HG02588 (cell line): ENCODE data around the gene KIF12.

ENCODE experiments used
- ATAC-seq: cut with Tn5 transposase; IDR thresholded peaks from one replicate; pipeline ENCODE4 v1.9.1; 2021; ENCODE audit warnings: mild to moderate bottlenecking, moderate library complexity; ENCODE audit not compliant: unreplicated experiment

The KIF12 gene

DNA sequence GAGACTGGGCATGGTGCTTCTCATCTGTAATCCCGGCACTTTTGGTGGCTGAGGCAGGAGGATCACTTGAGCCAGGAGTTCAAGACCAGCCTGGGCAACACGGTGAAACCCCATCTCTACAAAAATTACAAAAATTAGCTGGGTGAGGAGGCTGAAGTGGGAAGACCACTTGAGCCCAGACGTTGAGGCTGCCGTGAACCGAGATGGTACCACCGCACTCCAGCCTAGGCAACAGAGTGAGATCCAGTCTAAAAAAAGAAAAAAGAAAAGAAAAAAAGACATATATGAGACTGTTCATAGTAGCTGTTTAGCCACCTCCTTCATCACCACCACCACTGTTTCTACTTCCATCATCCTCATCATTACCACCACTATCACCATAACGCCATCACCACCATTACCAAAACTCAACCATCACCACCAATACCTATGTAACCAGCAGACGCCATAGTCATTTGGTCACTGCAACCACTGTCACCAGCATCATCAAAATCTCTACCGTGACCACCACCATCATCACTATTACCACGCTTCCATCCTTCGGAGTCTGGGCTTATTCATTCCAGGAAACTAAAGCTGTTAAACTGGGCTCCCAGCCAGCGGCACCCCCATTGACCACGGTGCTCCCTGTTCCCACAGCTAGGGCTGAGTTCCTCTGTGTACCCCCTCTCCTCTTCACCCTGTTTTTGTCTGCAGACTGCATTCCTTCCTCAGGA, 8.4 kb upstream of the KIF12 start:
- no peak for ATAC-seq

DNA sequence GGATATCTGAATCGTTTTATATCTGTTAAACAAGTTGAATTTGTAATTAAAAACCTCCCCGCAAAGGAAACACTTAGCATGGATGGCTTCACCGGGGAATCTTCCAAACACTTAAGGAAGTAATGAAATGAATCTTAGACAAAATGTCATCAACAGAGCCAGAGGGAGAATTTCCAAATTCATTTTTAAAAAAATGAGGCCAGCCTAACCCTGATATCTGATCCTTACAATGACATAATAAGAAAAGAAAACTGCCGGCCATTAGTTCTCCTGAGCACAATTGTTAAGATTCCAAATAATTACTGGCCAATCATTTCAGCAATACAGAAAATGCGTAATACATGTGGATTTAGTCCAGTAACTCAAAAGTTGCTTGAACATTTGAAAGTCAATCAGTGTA, 6.1 kb upstream of the KIF12 start:
- no peak for ATAC-seq

DNA sequence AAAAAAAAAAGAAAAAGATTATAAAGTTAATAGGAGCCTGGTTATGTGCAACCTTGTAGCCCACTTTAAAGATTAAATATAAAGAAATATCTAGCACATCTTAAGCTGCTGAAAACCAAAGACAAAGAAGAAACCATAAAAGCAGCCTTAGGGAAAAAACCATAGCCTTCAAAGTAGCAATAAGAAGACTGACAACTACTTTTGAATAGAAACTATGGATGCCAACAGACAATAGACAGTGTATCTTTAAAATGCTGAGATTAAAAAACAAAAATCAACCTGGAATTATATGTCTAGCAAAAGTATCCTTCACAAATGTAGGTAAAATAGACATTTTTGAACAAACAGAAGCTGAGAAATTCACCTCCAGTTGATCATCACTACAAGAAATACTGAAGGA, 3.4 kb upstream of the KIF12 start:
- no peak for ATAC-seq

DNA sequence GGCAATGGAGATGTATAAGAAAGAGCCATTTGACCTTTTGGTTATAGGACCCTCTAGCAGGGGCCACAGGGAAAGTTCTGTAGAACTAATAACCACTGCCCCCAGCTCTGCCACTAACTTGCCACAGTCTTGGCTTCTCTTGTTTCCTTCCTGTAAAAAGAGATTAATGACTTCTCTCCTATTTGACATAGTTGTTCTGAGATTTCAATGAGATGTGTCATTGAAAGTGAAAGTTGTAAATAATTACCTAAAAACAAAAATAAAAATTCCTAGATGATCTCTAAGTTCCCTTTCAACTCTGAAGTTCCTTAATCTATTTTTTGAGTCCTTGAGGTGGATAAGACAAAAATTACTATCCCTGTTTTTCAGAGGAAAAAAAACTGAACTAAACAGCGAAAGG, 1.4 kb upstream of the KIF12 start:
- no peak for ATAC-seq

DNA sequence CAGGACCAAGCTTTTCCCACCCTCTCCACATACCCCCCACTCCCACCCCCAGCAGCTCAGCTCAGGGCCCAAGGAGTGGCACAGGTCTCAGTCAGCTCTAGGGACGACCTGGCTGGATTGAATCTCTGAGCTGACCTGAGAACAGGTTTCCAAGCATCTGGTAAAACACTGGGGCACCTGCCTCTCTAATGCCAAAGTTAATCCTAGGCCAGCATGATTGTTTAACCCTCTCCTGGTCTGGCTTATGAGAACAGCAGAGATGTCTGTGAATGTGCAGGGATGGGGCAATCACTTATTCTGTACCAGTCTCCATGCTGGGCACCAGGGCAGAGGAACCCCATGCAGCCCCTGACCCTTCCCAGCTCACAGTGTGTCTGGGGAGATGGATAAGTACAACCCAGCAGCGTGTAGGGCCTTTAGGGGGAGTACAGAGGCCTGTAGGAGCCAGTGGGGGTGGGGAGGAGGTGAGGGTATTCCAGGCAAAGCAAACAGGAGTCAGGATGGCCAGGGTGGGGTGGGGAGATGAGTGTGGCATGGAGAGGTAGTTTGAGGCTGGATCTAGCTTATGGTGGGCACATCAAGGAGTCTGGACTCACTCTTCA, 678 bp upstream of the KIF12 start:
- no peak for ATAC-seq

DNA sequence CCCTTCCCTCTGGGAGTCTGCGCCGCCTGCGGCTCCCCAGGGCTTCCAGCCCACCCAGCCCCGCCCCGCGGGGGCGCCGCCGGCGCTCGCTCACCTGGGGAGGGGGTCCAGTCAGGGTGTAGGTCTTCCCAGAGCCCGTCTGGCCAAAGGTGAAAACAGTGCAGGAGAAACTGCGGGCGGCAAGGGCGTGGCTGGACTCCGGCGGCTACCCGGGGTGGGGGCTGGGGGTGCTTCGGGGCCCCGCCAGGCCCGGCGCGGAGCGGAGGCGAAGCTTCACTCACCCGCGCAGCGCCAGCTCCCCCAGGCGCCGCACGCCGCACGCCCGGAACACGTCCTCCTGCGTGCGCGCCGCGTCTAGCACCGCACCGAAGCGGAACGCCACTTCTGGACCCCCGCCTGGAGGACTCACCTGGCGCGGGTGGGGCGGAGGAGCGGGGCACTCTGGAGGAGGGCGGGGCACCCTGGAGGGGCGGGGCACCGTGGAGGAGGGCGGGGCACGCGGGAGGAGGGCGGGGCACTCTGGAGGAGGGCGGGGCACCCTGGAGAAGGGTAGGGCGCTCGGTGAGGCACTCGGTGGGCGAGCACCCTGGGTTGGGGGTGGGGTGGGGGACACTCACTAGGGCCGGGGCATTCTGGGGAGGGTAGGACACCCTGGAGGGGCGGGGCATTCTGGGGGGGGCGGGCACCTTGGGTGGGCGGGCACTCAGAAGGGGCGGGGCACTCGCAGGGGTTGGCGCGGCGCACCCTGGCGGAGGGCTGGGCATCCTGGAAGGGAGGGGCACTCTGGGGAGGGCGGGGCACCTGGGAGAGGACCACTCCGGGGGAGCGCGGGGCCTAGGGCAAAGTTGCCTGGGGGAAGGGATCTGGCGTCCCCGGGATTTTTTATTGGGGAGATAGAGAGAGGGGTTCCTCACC, 814 bp downstream of the KIF12 start:
- no peak for ATAC-seq

DNA sequence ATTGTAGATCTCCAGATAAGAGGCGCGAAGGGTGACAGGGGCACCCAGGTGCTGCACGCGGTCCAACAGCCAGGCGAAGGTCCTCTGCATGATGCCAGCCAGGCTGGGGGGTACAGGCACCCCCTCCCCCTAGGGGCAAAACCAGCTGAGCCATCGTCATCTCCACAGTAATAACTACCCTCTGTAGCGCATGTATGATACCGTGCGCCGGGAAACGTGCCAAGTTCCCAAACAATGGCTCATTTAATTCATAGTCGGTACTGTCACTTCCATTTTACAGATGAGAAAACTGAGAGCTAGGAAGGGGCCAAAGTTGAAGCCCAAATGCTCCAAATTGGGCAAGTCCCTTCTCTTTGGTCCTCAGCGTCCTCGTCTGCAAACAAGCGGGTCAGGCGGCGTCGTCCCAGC, 1.5 kb downstream of the KIF12 start:
- ATAC-seq, result no peak

DNA sequence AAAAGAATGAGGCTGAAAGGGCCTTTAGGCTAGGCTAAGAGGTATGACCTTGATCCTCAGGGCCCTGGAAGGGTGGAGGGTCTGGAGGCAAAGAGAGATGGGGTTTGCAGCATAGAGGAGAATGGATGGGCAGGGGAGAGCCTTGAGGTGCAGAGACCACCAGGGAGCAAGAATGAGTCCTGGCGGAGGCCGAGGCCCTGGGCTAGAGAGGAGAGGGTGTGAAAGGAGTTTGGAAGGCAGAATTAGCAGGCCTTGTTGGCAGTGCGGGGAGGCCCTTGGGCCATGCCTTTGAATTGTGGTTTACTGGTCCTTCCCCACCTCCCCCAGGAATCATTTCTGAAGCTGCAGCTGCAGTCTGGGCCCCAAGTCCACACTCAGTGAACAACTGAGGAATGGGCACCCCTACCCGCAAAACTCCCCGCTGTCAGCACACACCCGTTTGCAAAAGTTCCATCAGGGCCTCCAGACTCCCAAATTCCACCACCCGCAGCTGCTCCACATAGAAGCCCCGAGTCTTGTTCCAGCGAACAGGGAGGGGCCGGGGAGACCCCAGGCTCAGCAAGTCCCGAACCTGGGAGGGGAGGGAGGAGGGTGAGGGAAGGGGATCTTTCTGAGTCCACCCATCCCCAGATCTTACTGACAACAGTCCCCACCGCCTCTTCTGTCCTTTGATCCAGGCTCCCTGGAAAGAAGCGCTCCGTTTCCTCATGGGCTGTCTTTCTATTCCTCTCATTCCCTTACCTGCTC, 2.1 kb downstream of the KIF12 start:
- no peak for ATAC-seq

DNA sequence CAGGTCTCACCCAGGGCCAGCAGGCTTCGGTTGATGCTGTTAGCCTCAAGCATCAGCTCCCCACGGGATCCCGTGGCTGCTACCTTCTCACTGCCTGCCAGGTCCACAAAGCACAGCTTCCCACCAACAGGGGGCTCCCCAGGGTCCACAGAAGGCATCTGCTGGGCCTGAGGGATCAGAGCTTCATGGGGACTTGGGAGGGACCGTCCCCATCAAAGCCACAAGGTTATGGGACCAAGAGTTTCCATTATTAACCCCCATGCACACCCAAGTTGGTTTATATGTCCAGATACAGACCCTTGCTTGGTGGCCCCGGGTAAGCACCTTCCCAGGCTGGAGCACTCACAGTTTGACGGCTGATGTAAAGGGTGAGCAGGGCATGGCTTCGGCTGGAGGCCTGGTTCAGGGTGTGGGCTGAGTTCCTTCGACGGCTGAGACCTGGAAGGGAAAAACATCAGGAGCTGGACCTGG, 3.0 kb downstream of the KIF12 start:
- ATAC-seq, result no peak

DNA sequence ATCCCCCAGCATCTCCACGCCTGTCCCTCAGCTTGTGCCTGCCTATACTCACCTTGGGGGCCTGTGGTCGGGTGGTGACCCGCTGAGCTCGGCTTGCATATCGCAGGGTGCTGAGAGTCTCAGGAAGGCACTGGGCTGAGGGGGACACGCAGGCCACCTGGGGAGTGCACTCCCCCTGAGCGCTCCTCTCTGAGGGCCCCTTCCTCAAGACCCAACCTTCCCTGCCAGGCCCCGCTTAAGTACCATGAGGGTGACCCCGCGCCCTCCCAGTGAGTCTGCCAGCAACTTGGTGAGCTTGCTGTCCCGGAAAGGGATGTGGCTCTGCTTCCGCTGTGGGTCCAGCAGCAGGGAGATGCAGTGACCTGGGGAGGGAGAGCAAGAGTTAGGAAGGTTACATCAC, 4.1 kb downstream of the KIF12 start:
- no peak for ATAC-seq

DNA sequence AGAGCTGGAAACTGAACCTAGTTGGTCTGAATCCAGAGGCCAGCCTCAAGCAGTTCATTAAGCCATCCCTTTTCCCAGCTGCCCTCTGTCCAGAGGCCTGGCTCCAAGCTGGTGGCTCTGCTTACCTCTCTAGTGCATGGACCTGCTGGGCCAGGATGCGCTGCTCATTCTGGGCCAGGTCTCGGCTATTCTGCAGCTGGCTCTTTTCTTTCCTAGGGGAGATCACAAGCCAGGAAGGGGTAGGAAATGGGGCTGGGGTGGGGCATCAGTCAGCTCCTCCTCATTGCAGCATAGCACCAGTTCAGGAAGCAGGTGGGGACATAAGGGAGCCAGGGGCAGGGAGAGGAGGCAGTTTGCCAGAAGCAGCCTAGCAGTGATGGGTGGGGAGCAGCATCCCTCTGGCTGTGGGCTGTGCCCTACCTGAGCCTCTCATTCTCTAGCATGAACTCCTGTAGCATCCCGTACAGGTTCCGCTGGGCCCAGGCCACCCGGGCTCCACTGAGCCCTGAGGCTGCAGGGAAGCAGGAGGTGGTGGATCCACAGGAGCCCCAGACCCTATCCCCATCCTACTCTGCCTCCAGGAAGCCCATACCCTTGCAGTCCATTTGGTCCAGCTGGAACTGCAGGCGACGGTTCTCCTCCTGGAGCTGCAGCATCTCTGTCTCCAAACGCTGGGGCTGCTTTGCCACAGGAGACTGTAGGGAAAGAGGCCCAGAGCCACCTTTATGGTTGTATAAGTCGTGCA, 5.2 kb downstream of the KIF12 start:
- no peak for ATAC-seq

DNA sequence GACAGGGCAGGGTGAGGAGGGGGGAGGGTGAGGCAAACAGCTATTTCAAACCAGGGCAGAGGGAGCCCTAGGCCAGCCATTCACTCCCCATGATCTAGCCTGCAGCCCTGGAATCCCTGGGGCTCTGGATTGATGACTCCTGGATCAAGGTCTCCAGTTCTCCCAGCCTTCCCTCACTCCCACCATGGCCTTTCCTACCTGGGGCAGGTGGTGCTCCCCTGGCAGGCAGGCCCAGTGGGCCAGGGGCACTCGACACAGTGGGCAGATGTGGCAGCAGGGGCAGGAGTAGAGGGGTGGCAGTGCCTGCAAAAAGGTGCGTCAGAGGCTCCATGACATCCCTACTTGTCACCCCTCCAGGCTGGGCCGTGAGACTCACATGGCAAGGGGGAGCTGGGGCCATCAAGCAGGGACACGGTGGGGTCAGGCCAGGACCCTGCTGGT, 6.0 kb downstream of the KIF12 start:
- ATAC-seq, result no peak

DNA sequence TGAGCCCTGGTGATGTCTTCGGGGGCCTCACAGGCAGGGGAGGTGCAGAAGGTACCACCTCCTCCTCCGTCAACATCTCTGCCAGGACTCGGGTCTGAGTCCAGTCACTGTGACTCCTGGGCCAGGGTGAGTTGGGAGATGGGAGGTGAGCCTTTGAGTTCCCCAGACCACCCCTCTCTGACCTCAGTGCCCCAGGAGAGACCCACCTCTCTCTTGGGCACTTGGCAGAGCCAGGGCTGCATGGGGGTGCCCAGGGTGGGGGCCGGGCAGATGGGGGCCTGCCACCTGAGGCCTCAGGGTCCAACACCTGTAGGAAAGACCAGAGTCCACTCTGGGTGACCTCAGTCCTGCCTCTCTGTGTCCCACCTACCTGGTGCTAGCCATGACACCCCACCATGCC, 6.8 kb downstream of the KIF12 start:
- no peak for ATAC-seq

DNA sequence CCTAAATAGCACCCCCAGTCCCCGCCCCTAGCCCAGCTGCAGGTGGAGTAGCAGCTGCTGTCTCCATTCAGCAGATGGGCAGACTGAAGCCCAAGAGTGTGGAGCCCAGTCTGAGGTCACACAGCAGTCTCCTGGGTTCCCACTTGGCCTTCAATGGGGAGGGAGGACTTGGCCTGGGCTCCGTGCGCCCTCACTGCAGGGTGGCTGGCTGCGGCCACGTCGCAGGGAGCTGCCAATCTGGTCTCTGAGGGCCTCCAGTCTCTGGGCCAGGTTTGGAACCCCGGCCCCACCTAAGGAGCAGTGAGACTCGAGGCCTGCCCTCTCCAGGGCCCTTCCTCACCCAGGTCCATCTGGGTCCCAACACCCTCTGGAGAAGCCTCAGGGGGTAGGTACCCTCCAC, 7.4 kb downstream of the KIF12 start:
- ATAC-seq, result no peak

DNA sequence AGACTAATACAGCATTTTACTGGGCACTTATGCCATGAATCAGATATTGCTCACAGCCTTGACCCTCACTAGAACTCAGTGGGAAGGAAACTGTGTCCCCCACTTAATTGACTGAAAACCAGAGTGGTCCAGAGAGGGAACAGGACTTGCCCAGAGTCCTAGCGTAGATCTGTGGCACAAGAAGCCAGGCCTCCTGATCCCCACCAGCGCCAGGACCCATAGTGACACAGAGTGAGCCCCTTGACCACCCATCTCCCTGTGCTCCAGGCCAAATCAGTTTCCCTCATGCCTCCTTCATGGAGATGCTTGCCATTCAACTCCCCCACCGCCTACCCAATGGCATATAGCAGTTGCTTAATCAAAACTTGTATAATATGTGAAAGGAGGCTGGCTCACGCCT, 8.3 kb downstream of the KIF12 start:
- no peak for ATAC-seq

DNA sequence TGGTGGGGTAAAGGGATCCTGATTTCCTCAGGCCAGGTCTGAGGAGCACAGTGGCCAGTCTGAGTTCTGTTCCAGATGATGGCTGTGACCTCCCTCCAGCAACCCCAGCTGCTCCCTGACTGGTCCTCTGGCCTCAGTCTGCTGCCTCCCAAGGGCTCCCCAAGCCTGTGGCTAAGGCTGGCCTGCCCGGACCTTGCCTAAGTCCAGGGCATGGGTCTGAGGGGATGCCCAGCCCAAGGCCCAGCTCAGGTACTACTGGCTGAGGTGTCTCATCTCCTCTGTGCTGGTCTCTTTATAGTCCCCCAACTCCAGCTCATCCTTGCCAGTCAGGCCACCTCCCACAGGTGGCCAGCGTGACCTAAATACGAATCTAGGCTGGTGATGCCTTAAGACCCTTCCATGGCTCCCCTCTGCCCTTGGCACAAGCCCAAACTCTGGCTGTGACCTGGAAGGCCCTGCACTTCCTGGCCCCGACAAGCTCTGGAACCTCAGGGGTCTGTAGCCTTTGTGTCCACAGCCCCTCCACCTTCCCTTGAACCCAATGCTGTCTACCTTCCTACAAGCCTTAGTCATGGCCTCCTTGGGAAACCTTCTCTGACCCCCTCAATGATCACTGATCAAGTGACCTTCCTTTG, 9.8 kb downstream of the KIF12 start:
- no peak for ATAC-seq

DNA sequence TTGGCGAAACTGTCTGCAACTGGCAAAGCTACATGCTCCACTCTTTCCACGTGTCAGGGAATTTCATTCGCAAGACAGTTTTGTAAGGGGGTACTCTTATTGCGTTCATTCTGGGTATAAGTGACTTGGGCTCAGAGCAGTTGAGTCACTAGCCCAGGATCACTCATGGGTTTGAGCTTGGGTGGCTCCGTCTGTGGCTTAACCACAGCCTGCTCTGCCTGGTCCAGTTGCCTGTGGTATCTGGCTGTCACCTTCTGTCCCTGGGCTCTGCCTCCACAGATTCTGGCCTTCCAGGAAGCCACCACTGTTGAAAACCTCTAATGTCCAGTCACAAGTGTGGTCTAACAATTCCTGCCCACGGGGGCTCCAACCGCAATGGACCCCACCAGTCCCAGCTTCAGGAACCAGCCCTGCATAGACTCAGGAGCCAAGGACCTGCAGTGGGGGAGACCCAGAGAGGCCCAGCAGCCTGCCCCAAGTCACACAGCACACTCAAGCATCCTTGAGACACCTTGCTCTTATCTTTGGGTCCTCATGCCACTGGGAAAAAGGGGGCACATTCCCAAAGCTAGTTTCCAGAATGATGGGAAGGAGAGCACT, 10.4 kb downstream of the KIF12 start:
- no peak for ATAC-seq

DNA sequence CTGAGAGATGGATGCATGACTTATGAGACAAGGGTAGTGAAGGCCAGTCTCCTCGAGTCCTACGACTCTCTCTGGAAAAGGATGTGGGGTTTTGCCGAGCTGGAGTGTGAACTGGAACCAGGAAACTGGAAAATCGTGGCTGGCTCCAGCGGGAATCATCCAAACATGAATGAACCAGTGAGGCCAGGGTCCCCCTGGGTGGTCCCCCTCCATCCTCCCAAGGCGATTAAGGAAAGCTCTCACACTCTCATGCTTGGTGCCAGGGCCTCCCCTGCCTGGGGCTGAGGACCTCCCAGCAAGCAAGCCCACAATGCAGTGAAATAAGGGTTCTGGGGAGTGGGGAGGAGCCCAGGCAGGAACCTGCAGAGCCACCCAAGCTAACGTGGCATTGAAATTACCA, 11.4 kb downstream of the KIF12 start:
- ATAC-seq, result no peak

DNA sequence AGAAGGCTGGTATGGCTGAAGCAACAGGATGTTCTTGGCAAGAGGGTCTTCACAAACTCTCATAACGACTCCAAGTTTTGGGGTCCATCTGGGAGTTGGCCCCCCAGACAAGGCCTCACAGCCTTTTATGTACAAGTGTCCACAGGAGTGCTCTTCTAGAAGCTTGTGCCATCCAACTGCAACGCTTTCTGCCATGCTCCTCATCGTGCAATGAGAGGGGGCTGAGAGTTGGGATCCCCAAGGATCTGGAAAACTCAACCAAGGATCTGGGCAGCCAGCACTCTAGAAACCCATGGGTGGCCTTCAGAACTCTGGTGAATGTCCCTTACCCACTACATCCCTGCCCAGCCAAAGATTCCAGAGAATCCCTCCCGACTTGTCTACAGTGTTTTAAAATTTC, 12.5 kb downstream of the KIF12 start:
- no peak for ATAC-seq

DNA sequence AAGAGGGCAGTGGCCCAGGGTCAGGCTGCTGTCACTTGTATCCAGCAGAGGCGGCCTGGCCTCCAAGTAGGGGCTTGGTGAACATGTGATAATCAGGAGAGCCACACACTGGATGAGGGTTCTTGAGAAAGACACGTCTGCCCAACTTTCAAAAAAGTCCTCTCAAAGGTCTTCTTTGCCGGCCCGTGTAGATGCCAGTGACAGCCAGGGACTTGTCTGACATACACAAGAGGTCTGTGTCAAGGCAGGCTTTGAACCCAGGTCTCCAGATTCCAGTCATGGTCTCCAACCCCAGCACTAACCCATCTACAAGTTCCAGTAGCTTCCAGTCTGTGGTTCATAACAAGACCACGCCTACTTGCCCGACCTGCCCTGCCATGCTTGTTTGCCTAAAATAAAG, 13.1 kb downstream of the KIF12 start:
- no peak for ATAC-seq
